ENCODE results near the gene RDH14.

- TF ChIP-seq CTCF (conservative IDR thresholded peaks at IDR 0.05; ENCODE audit: low read depth, low read length) = no peak
- TF ChIP-seq EZH2 (IDR thresholded peaks at IDR 0.05; ENCODE audit: low read length, unreplicated experiment) = no peak
Measured at GRCh38 chr2:18588049-18588448, 27.6 kb upstream of the RDH14 start.

Measured in PC-3 (cell line).